HG02981 (cell line): ENCODE measurements around the gene ACAD8.
"Not testable (repeated sequence)": the region's sequence is repeated elsewhere in the genome, so short reads cannot be mapped to it uniquely, and the experiment has no call there.

Source experiments
- ATAC-seq: cut with Tn5 transposase; IDR thresholded peaks from one replicate; pipeline ENCODE4 v1.9.1; 2021; ENCODE audit warnings: mild to moderate bottlenecking, moderate library complexity; ENCODE audit not compliant: unreplicated experiment

Gene ACAD8

DNA sequence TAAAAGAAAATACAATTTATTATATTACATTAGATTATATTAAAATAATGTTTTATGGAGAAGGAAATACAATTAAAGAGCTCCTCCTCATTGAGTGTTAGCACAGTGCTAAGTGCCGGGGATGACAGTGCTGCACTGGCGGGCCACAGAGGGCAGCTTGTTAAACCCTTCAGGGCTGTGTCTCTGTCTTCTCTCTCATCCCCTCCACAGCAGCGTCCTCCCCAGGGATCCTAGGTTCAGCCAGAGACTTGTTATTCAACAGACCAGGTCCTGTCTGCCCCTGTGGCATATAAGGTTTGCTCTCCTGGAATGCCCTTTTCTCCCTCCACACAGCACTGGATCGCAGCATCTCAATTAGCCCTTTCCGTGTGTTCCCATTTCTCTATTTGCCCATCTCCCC, 14.4 kb upstream of the ACAD8 start:
- no peak for ATAC-seq

DNA sequence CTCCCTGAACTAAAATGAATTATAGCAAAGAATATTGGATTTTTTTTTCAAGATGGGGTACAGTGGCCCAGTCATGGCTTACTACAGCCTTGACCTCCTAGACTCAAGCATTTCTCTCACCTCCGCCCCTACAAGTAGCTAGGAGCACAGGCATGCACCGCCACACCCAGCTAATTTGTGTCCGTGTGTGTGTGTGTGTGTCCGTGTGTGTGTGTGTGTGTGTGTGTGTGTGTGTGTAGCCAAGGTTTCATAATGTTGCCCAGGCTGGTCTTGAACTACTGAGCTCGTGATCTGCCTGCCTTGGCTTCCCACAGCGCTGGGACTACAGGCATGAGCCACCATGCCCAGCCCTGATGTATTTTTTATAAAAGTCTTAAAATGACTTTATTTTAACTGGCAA, 12.8 kb upstream of the ACAD8 start:
- no peak for ATAC-seq

DNA sequence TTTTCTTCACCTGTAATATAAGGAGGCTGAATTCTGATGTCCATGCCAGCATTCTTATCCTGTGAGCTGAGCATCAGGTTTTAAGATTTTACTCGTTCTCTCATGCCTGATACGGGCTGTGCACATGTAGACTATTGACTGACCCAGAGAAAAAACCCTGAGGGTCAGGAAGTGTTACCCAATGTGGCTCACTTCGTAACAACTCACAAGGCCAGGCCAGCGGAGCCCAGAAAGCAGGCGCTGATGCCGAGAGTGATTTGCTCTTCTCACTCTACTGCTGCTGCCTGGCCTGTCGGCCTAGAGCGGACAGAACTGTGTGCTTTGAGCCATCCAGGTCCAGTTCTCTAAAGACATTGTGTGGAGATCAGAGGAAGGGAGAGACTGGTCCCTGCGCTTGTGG, 11.0 kb upstream of the ACAD8 start:
- no peak for ATAC-seq

DNA sequence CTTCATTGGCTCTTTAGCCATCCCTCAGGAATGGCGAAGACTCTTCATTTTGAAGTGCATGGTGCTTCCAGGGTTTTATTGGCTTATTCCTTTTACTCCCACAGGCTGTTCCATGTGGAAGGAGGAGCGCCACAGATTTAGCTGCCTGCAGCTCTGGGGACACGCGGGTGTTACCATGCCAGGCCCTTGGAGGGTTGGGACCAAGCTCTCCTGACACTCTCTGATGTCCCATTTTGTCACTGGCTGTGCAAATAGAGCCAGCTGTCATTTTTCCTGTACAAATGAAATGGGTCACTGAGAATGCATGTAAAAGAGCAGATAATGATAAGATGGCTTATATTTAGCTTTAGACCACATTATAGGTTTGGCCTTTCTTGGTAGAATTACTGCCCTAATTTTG, 9.5 kb upstream of the ACAD8 start:
- ATAC-seq: no peak

DNA sequence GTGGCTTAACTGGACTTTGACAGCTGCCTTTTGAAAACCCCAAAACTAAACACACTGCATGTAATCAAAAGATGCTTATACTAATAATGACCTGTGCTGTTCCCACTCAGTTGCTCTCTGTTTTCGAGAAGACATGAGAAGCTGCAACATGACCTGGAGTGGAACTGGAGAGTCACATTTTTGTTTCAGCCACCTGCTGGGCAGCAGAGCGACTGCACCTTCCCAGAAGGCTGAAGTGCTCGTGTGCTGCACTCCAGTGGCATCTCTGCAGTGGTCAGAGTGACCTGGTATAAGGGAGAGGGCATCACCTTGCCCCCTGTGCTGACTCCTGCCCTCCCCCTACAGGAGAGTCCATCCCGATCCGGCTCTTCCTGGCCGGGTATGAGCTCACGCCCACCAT, 8.8 kb upstream of the ACAD8 start:
- peak; percentile 87 for ATAC-seq

DNA sequence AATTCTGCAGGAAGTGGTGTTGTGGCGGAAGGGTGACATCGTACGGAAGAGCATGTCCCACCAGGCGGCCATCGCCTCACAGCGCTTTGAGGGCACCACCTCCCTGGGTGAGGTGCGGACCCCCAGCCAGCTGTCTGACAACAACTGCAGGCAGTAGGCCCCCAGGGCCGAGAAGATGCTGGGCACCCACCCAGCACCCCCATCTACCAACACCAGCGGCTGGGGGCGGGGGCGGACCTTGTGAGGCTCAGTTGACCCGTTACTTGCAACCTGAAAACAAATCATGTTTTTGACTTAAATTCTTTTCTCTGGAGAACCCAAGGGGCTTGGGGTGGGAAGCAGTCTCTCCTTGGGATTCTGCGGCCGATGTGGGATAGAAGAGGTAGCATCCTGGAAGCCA, 7.9 kb upstream of the ACAD8 start:
- no peak for ATAC-seq

DNA sequence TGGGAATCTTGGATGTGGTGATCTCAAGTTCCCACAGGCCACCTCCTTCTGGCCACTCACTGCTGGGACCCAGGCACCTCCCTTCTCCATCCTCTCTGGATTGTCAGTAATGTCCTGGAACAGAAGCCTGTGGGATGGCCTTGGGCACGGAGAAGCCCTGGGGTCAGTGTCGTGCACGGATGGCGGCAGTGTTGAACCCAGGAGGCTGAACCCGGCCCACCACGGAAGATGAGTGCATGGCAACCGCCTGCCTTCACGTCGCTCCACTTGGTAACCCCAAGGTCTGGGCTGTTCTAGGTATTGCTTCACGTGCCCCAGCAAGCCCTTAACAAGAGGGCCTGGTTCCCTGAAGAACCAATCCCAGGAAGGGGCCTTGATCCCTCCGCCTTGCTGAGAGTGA, 7.3 kb upstream of the ACAD8 start:
- ATAC-seq: no peak

DNA sequence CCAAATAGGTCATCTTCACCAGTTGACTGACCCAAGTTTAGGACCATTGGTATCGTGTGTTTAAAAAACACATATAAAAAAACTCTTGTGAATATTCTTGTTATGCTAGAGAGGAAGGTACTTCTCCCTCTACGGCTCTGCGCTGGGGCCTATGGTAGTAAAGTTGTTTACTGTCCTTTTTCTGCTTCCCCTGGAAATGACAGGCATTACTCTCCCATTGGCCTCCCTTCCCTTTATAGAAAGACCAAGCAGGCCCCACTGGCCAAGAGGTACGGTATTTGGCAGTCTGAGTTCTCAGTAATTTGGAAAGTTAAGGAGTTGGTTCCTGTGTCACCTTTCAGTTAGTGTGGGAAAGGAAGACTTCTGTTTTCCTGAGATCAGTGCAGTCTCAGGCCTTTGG, 6.7 kb upstream of the ACAD8 start:
- no peak for ATAC-seq

DNA sequence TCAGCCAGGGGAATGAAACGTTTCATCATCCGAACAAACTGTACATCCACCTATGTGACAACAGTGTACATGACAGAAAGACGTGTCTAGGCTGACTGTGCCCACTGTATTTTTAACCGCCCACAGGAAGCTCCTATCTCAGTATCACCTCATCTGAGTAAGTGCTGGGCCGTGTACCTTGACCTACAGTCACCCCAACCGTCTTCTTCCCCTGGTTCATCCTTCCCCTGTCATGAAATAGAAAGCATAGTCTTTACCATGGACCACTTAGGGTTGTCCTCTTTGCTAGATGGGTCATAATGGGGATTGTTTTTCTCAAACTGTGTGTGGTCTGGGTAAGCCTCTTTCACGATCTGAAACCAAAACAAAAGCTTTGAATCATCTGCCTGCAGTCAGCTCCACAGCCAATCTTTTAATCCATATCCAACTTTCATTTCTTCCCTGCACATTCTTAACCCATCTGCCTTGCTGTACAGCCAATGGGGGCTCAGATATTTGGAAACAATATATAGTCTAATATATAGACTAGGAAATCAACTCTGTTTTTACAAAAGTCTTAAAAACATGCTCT, 4.4 kb upstream of the ACAD8 start:
- no peak for ATAC-seq

DNA sequence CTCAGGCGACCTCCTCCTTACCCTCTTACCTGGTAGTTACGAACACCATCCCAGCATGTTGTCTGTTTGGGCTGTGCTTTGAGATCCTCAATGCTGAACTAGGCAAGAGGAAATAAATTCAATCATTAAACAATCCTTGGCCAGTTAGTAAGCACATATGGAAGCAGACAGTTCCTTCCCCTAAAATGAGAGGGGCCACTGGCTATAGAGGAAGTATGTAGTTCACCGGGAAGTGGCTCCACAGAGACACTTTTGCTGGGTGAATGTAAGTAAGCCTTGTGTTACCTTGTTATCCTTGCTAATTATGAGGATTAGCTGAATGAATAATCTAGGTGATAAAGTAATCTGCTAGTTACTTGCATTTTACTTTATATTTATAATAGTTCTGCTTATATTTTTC, 3.1 kb upstream of the ACAD8 start:
- ATAC-seq: no peak

DNA sequence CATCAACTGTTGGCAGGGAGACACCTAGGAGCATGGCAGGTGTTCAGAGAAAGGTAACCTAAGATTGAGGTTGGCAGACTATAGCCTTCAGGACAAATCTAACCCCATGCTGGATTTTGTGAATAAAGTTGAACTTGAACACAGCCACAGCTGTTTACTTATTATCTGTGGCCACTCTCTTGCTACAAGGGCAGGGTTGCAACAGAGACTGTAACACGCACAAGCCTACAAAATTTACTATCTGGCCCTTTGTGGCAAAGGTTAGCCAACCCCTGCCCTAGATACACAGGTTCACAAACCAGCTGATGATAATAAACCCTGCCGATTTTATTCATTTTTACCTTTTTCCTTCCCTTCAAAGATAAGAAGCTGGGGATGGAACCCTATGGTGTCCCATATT, 2.7 kb upstream of the ACAD8 start:
- no peak for ATAC-seq

DNA sequence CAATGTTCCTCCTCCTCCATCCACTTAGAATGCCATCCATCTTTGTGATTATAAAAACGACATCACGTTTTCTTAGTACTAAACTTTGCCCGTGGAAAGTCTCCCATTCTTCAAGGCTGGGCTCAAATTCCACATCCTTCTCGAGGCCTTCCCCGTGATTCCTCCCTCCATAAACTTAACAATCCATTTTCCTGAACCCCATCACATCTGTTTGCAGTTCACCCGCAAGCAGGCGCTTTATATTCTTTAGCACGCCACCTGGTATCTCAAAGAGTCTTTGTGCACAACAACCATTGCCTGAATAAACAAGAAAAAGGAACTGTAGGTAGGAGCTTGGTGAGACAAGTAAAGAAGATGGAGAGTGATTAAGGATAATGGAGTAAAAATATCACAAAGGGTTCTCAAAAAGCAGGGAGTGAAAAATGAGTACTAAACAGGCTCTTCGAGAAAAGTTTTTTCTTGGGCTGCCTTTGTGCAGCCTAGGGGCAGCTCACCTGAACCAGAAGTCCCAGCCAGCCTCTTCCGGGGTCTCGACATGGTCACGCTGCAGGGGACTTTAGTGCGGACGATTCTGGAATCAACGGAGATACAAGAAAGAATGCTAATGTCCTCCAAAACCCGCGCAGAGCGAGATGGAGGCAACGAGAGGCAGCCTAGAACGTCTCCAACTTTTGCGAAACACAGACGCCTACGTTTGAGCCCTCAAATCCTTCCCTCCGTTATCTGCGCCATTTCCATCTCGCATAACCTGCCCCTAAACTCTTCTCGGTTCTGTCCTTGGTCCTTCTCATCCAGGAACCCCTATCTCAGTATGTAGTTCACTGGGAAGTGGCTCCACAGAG, 801 bp upstream of the ACAD8 start:
- peak; percentile 25 for ATAC-seq

DNA sequence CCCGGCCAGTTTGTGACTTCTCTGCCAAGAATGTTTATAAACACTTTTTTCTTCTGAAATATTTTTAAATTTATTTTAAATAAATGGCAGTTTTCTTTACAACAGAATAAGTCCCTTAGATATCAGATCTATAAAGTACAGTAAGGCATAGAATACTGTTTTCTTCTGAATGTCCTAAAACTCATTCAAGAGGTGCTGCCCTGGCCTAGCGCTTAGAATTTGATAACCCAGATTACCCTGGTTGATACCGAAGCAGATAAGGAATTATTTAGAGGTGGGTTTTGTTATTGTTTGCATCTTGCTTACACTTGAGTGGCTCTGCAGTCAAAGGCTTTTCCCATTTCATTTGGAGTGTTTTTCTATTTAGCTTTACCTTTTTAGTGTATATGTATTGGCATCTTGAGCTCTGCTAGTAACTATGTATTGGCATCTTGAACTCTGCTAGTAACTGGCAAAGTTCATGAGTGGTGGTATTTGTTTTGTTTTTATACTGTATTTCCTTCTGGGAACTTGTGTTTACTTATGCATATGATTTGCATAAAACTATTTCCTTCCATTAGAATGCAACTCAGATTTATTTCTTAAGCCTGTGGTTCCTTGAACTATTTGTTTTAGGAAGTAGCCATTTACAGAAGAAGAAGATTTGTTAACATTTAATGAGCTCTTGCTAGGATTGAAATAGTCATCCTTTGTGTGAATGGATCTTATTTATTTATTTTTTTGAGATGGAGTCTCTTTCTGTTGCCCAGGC, 1.2 kb downstream of the ACAD8 start:
- no peak for ATAC-seq

DNA sequence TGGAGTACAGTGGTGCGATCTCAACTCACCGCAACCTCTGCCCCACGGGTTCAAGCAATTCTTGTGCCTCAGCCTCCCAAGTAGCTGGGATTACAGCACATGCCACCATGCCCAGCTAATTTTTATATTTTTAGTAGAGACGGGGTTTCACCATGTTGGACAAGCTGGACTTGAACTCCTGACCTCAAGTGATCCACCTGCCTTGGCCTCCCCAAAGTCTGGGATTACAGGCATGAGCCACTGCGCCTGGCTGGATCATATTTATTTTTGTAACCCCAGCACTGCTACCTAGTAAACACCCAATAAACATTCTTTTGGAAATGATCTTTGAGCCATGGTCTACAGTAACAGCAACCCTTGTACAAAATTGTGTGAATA, 1.8 kb downstream of the ACAD8 start:
- ATAC-seq: not testable (repeated sequence)

DNA sequence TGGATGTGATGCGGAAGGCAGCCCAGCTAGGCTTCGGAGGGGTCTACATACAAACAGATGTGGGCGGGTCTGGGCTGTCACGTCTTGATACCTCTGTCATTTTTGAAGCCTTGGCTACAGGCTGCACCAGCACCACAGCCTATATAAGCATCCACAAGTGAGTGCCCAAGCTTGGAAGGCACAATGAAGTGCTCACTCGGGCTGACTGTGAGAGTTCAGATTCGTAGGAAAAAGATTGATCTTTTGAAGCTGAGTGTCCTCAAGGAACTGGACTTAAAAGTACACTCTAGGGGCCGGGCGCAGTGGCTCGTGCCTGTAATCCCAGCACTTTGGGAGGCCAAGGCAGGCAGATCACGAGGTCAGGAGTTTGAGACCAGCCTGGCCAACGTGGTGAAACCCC, 3.7 kb downstream of the ACAD8 start:
- no peak for ATAC-seq

DNA sequence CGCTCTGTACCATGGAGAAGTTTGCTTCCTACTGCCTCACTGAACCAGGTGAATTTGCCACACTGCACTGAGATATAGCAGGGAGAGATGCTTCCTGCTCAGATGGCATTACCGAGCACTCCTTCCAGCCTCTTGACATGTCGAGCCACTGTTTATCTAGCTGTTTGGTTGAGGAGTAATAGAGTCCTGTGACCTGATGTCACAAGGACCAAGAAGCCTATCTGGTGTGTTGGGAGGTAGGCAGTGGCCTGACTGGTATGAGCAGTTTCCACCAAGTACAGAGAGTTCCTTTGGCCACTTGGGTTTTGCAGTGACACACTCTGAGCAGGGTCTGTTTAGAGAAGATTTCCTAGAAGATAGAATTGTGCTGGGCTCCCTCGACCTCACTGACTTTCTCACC, 5.2 kb downstream of the ACAD8 start:
- no peak for ATAC-seq

DNA sequence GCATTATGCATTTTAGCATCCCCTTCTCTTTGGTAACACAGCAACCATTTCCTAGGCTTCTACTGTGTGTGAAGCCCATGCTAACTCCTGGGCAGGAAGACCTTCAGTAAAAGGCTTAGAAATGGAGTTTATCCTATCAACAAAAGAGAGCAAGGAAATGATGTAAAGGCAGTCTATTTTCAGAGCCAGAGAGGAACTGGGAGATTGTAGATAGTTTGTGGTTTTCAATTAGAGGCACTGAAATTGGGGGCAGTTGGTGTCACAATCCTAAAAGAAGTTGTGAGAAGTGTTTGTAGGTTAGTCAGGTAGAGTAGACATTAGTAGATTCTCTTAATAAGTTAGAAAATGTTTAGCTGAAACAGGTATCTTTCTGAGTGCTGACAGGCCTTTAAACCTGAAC, 7.1 kb downstream of the ACAD8 start:
- no peak for ATAC-seq

DNA sequence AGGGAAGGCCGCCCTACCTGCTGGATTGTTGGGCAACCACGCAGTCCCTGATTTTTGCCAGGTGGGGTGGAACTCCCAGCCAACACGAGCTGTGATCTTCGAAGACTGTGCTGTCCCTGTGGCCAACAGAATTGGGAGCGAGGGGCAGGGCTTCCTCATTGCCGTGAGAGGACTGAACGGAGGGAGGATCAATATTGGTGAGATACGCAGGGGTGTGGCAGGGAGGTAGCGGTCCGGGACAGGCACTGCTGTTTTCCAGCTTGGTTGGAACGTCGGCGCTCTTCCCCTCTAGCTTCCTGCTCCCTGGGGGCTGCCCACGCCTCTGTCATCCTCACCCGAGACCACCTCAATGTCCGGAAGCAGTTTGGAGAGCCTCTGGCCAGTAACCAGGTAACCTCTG, 7.6 kb downstream of the ACAD8 start:
- ATAC-seq: no peak

DNA sequence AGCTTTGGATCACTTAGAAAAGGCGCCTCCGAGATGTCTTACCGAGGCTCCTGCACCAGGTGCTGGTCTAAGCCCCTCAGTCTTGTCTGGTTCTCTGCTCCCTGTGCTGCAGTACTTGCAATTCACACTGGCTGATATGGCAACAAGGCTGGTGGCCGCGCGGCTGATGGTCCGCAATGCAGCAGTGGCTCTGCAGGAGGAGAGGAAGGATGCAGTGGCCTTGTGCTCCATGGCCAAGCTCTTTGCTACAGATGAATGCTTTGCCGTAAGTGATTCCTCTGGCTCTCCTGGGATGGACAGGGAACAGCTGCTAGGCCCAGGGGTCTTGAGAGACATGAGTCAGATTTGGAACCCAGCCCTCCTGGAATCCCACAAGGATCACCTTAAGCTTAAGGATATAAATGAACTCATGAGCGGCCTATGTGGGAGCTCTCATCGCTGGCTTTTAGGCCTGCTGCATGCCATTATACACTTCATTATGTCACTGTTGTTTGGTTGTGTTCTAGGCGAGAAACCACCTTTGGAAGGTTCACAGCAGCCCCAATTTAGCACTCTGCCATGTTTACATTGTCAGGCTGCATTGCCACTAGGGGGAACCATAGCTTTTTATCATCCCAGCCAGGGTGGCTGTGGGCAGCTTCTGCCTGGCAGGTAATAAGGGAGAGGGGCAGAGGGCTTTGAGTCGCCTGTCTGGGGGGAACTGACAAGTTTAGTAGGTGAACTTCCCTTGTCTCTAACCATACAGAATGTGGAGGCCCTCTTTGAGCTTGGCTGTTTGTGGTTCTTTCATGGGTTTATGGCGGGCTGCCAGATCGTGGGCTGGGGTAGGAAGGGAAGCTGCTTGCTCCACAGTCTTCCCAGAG, 8.5 kb downstream of the ACAD8 start:
- ATAC-seq: no peak

DNA sequence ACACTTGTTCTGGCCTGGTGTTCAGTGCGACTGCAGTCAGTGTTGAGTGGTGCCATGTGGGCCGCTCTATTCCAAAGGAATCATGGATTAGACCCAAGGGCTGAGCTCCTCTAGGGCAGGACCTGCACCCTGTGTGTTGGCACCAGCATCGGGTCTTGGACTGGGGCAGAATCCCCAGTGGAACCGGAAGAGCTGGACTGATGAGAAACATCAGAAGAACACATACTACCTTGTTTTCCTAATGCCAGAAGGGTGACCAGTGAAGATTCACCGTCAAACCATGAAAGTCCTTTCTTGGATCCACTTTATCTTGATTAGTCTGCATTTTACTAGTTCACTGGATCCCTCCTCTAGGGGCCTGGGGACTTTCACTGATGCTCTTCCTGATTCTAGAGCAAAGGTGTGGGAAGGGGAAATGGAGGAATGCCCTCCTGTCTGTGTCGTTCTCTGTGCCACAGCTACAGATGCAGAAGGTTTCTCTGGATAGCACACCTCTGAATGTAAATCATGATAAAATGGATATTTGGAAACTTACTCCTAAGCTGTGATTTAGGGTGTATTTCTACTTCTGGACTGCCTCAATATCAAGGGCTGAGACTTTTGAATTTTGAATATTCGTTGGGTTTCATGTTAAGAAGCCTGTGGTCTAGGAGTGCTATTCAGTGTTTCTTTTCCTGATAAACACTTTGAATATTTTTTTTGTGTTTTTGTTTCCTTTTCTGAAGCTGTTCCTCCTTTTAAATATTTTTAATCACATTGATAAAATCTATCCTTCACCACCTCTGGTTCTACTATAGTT, 11.8 kb downstream of the ACAD8 start:
- ATAC-seq: no peak
